ENCODE data around the gene DMD. TPM values are rescaled to one million over a fixed set of nuclear protein-coding genes. Genes with fewer than 3 reads are reported as not detected.

Gene DMD
- total RNA-seq, 1 experiment from 2014 or later: 47.2 TPM

DNA sequence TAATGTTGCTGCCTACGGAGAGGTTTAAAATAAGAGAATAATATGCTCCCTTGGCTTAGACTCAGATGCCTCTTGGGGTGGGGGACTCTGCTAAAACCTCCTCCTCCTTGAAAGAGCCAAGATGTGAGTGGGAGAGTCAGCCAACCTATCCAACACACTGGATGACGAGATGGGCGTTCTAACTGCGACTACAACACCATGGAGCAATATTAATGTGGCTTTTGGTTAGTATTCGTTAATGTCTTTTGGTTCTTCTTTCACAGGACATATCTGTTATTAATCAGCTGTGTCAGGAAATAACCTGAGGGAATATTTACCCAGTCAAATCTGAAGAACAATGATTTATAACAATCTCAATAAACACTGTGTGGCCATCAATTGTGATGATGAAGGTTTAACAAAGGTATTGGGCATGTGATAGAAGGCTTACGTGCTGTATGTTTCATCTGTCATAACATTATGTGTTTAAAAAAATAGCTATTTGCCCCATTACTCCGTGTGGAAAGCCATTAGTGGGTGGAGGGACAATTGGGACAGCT lies 1996.0 kb downstream of the DMD start:
- intact Hi-C loops (cut with micrococcal nuclease; ENCODE audit: unreplicated experiment): loop anchor here (2.0 kb wide), 1 partner anchor 441 kb away; no protein-coding TSS in a partner anchor
- ChIA-PET POLR2A (no interaction called here), CTCF (no interaction called here)
- DNase-seq: no peak
- peaks cover 7% of the 10 kb centered on the region for H3K4me1 Mint-ChIP-seq (ENCODE audit: low read depth, unreplicated experiment)
- Histone ChIP-seq H3K9me3 (no peaks in the 10 kb centered on the region), H3K36me3 (ENCODE audit: control insufficient read depth, insufficient read depth, low read length) (no peaks in the 10 kb centered on the region), H3K4me1 (0 out of 2 replicates have a peak, but pooled peaks cover 3% of the 10 kb centered on the region), H3K4me3 (ENCODE audit: low read depth, low read length) (no peak overlapping the region), H3K27me3 (replicated peaks; ENCODE audit: control insufficient read depth, insufficient read depth, low read length) (no peaks in the 10 kb centered on the region)
- no peak overlapping the region for H3K27ac Mint-ChIP-seq (ENCODE audit: unreplicated experiment)
- TF ChIP-seq, protein P1, sequence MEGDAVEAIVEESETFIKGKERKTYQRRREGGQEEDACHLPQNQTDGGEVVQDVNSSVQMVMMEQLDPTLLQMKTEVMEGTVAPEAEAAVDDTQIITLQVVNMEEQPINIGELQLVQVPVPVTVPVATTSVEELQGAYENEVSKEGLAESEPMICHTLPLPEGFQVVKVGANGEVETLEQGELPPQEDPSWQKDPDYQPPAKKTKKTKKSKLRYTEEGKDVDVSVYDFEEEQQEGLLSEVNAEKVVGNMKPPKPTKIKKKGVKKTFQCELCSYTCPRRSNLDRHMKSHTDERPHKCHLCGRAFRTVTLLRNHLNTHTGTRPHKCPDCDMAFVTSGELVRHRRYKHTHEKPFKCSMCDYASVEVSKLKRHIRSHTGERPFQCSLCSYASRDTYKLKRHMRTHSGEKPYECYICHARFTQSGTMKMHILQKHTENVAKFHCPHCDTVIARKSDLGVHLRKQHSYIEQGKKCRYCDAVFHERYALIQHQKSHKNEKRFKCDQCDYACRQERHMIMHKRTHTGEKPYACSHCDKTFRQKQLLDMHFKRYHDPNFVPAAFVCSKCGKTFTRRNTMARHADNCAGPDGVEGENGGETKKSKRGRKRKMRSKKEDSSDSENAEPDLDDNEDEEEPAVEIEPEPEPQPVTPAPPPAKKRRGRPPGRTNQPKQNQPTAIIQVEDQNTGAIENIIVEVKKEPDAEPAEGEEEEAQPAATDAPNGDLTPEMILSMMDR (IDR thresholded peaks at IDR 0.05; ENCODE audit: insufficient read depth in 1 of 2, low read depth in 1 of 2, low read length in 1 of 2, severe bottlenecking in 1 of 2, unreplicated experiment in 1 of 2): no peak
- no peaks in the 10 kb centered on the region for H3K36me3 Mint-ChIP-seq (ENCODE audit: insufficient read depth, unreplicated experiment)
- no peak overlapping the region for H3K4me3 Mint-ChIP-seq (ENCODE audit: unreplicated experiment)
- BruUV-seq (replicated peaks): no TSS peak
- H3K27me3 Mint-ChIP-seq (ENCODE audit: insufficient read depth, unreplicated experiment): no peaks in the 10 kb centered on the region
- H3K9me3 Mint-ChIP-seq (ENCODE audit: unreplicated experiment): no peaks in the 10 kb centered on the region

DNA sequence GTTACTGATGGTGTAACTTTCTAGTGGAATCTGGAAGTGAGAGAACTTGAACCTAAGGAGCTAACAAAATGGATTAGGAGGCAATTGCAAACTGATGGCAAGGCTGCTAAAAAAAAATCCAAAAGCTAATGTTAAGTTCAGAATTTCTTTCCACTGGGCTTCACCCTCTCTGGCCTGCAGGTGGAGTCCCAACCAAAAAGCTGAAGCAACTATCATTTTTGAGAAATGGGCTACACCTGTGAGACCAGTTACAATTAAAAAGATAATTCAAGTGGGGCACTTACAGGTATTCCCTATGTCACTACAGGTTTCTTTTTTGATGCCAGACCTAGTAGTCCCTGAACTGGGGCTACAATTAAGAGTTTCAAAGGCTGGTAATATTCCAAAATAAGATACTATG lies 1997.4 kb downstream of the DMD start:
- no peaks in the 10 kb centered on the region for H3K4me1 ChIP-seq
- H3K9me3 Mint-ChIP-seq (ENCODE audit: unreplicated experiment): no peaks in the 10 kb centered on the region
- H3K4me3 Mint-ChIP-seq (ENCODE audit: unreplicated experiment): no peak overlapping the region
- no peak overlapping the region for H3K4me3 ChIP-seq (ENCODE audit: low read depth, low read length)
- H3K9me3 ChIP-seq: no peaks in the 10 kb centered on the region
- H3K27ac Mint-ChIP-seq (ENCODE audit: unreplicated experiment): no peak overlapping the region
- DNase-seq: peak in 1 of 2 experiments; percentile 25
- H3K4me1 Mint-ChIP-seq (ENCODE audit: low read depth, unreplicated experiment): peaks cover 13% of the 10 kb centered on the region
- POLR2A ChIA-PET: no interaction called here
- no TSS peak for BruUV-seq (replicated peaks)
- TF ChIP-seq, protein P1 (IDR thresholded peaks at IDR 0.05; ENCODE audit: insufficient read depth in 1 of 2, low read depth in 1 of 2, low read length in 1 of 2, severe bottlenecking in 1 of 2, unreplicated experiment in 1 of 2): peak; percentile 36 to 62
- intact Hi-C loops (cut with micrococcal nuclease; ENCODE audit: unreplicated experiment): loop anchor here (2.0 to 5.0 kb wide), 3 partner anchors 53 to 443 kb away; no protein-coding TSS in a partner anchor
- CTCF ChIA-PET: interaction anchor here (0.6 to 1.0 kb wide), 4 partner anchors 10 to 79 kb away, joined by 3 to 4 read pairs (median 4); no protein-coding TSS in a partner anchor
- H3K36me3 ChIP-seq (ENCODE audit: control insufficient read depth, insufficient read depth, low read length): no peaks in the 10 kb centered on the region
- H3K27me3 ChIP-seq (replicated peaks; ENCODE audit: control insufficient read depth, insufficient read depth, low read length): no peaks in the 10 kb centered on the region
- no peaks in the 10 kb centered on the region for H3K27me3 Mint-ChIP-seq (ENCODE audit: insufficient read depth, unreplicated experiment)
- peaks cover 4% of the 10 kb centered on the region for H3K36me3 Mint-ChIP-seq (ENCODE audit: insufficient read depth, unreplicated experiment)

DNA sequence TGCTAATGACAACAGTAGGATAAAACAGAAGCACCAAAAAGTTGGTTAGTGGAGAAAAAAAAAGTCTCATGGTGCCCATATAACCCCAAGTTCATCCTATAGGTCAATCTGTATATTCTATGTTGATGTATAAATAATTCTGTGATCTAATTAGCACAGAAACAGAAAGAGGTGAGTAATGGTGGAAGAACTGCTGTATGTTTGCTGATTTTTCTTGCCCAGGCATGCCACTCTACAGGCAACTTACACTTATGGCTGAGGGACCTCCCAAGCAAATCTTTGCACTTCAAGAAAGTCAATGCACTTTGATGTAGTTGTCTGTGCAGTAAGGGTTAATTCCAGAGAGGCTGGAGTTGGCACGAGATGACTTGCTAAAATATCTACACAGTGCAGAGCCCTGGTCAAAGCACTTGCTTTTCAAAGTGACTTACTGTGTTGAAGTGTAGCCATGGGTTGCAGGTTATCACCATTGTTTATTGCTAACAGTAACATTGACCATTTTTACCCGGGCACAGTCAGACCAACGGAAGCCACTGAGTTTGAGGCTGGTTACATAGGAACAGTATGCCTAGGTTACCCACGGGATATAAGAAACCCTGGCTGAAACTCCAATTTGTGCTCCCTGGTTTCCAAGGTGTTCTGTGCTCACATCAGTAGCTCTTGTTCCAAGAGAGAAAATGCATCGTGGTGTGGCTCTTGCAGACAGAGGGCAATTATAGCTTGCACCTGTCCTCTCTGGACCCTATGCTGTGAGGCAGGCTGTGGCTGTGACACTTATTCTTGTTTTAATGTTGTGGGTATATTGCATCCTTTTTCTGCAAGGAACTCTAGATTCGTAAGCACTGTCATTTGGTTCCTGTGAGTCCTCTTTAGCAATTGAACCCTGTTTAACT lies 1998.2 kb downstream of the DMD start:
- BruUV-seq (replicated peaks): no TSS peak
- intact Hi-C loops (cut with micrococcal nuclease; ENCODE audit: unreplicated experiment): loop anchor here (5.0 kb wide), 2 partner anchors 54 to 176 kb away; no protein-coding TSS in a partner anchor
- Mint-ChIP-seq H3K27me3 (ENCODE audit: insufficient read depth, unreplicated experiment) (no peaks in the 10 kb centered on the region), H3K4me1 (ENCODE audit: low read depth, unreplicated experiment) (peaks cover 13% of the 10 kb centered on the region), H3K9me3 (ENCODE audit: unreplicated experiment) (no peaks in the 10 kb centered on the region), H3K27ac (ENCODE audit: unreplicated experiment) (no peak overlapping the region), H3K36me3 (ENCODE audit: insufficient read depth, unreplicated experiment) (peaks cover 7% of the 10 kb centered on the region), H3K4me3 (ENCODE audit: unreplicated experiment) (no peak overlapping the region)
- H3K9me3 ChIP-seq: no peaks in the 10 kb centered on the region
- CTCF ChIA-PET: interaction anchor here (0.7 to 1.0 kb wide), 3 partner anchors 9 to 80 kb away, joined by 3 to 4 read pairs (median 4); no protein-coding TSS in a partner anchor
- H3K27me3 ChIP-seq (replicated peaks; ENCODE audit: control insufficient read depth, insufficient read depth, low read length): no peaks in the 10 kb centered on the region
- H3K4me3 ChIP-seq (ENCODE audit: low read depth, low read length): no peak overlapping the region
- H3K36me3 ChIP-seq (ENCODE audit: control insufficient read depth, insufficient read depth, low read length): no peaks in the 10 kb centered on the region
- TF ChIP-seq, protein P1 (IDR thresholded peaks at IDR 0.05; ENCODE audit: insufficient read depth in 1 of 2, low read depth in 1 of 2, low read length in 1 of 2, severe bottlenecking in 1 of 2, unreplicated experiment in 1 of 2): no peak
- H3K4me1 ChIP-seq: 0 out of 2 replicates have a peak, but pooled peaks cover 5% of the 10 kb centered on the region
- no peak for DNase-seq
- POLR2A ChIA-PET: no interaction called here

All from Caco-2 (cell line).